NCI-H1436 (cell line): Measurements from ENCODE around the gene LCN10.

Experiments used
- DNase-seq: peaks from one replicate; lab custom pipeline; 2025; lab: John Stamatoyannopoulos, UW

Gene LCN10

GRCh38 chr9:136700304-136700703 lies 42.4 kb downstream of the LCN10 start:
- no peak for DNase-seq

GRCh38 chr9:136698635-136699246 lies 44.0 kb downstream of the LCN10 start:
- no peak for DNase-seq

GRCh38 chr9:136697821-136698526 lies 44.8 kb downstream of the LCN10 start:
- no peak for DNase-seq

DNA sequence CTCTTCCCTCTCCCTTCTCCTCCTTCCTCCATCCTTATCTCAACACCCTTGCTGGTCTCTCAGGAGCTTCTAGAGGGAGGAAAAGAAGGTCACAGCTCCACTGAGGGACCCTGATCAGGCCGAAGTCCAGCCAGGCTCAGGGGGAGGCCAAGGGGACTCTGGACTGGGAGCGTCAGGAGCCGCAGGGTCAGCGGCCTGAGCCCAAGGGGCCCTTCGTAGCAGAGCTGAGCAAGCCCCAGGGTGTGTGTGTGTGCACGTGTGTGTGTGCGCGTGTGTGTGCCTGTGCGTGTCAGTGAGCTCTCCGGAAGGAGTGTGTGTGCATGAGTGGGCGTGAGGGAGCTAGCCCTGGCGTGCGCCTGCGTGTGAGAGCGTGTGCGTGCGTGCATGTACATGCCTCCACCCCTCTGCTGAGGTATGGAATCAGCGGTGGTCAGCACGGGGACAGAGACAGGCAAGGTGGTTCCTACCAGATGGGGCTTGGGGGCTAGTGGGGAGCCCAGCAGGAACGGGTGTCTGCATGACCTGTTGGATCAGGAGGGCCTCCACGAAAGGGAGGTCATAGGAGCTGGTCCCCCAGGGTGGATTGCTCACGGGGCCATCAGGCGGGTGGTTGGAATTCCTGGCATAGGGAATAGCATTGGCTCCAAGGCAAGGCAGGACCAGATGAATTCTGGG lies 45.5 kb downstream of the LCN10 start:
- no peak for DNase-seq

GRCh38 chr9:136696502-136696901 lies 46.2 kb downstream of the LCN10 start:
- DNase-seq: no peak

GRCh38 chr9:136695955-136696354 lies 46.8 kb downstream of the LCN10 start:
- no peak for DNase-seq

GRCh38 chr9:136695435-136695895 lies 47.3 kb downstream of the LCN10 start:
- DNase-seq: no peak

GRCh38 chr9:136694872-136695247 lies 47.9 kb downstream of the LCN10 start:
- no peak for DNase-seq

DNA sequence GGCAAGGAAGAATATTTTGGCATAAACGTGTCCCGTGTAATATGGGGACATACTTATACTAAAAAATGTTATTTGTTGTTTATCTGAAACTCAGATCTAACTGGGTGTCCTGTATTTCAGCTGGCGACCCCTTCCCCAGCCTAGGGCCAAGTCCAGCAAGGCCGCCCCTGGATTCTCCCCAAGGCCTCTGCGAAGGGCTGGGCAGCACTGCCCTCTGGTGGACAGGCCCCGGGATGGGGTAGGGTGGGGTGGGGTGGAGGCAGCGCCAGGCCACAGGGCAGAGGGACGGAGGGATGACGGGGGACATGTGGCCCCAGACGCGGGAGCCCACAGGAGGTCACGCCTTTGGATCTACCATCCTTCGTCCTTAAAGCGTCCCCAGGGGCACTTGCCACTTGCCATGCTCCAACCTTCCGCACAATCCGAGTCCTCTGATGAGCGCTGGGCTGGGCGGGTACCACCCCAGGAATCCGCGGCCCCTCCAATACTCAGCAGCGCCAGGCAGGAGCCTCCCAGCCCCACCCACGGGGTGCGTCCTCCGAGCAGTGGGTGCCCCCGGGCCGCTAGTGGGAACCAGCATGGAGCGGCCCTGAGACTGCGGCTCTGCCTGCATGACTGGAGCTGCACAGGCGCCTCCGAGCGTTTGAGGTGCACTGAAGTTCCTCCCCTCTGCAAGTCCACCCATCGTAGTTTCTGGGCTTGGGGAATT lies 48.4 kb downstream of the LCN10 start:
- no peak for DNase-seq

- DNase-seq: no peak
Measured at GRCh38 chr9:136693490-136694162, 49.1 kb downstream of the LCN10 start.

GRCh38 chr9:136693135-136693489 lies 49.6 kb downstream of the LCN10 start:
- DNase-seq: no peak

DNA sequence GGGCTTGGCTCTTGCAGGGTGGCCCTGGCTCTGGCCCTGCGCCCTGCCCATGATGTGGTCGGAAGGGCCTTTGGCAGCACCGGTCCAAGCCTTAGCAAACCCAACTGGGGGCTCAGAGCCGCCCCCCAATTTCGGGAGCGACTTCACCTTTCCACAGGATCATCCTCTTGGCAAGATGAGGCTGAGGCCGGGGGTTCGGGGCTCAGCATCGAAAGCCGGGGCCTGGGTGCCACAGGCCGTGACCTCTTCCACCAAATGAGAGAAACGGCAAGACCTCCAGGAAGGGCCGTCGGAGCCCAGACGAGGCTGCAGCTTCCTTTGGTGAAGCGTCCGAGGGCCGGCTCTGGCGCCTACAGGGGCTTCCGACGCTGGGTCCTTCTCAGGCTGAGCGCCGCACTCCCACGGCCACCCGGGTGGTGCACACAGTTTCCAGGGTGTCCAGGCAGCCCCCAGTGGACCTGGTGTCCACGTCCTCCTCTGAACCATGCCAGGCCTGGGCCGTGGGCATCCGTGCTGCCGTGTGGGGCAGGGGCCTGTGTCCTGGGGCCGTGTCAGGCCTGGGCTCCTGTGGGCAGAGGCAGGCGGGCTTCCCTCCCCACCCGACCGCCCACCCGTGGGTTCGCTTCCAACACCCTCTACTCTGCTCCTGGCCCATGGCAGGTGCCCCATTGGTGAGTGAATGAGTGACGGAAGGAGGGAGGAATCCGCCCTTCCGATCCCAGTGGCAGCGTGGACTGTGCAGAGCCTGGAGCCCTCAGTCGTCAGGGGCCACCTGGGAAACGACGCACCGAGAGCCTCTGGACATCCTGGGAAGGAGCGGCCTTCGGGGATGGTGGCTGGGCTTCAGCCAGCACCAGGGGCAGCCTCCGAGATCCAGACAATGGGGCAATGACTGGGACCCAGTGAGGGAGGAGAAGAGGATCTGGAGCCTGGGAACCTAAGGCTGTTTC lies 50.3 kb downstream of the LCN10 start:
- DNase-seq: no peak

DNA sequence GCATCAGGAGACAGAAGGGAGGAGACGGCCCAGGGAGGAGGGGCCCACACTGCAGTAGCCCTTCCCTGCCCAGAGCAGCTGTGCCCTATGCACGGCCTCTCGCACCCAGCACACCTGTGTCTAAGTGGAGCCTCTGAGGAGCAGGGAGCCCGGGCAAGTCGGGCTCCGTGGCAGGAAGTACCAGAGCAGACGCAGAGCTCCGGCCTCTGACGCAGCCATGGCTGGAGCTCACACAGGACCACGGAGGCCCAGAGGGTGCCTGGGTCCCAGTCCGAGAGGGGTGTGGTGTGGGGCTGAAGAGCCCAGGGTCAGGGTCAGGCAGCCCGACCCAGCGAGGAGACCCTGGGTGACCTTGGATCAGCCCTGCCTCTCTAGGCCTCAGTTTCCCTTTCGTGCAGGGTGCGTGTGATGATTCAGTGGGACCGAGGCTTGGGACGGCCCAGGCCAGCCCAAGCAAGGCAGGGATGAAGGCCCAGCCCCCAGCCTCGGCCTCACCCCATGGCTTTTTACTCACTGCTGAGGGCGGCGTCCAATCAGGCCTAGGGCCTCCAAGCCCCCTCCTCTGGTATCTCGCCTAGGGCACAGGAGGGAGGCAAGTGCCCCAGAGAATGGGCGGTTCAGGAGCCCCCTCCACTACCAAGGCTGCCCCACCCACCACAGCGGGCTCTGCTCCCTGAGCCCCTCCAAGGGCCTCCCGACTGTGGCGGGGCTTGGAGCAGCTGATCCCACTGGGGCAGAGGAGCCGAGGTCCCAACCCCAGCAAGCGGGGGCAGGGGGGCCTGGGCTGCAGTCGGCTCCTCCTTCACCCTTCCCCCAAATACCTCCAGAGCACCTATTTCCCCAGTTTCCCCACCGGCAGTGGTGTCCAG lies 51.2 kb downstream of the LCN10 start:
- DNase-seq: no peak

DNA sequence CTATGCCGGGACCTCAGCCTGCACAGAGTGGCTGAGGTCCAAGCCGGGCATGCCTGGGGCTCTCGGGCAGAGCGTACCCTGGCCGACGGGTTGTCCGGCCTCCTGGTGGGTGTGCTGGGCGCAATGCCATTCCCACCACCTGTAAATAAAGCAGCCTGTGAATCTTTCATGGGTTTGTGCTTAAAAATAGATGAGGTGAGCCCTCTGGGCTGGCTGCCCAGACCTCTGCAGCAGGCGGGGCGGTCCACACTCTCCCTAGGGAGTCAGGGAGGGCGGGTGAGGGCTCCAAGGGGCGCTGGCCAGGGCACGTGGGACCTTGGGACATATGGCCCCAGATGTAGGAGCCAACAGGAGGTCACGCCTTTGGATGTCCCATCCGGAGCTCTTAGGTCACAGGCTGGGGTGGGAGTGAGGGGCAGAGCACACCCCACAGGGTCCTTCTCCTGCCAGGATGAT lies 51.9 kb downstream of the LCN10 start:
- DNase-seq: no peak

- DNase-seq: no peak
Measured at GRCh38 chr9:136690104-136690805, 52.5 kb downstream of the LCN10 start.

GRCh38 chr9:136689108-136689460 lies 53.7 kb downstream of the LCN10 start:
- DNase-seq: no peak

- no peak for DNase-seq
Measured at GRCh38 chr9:136688274-136689107, 54.2 kb downstream of the LCN10 start.
